Progenitor cell of endocrine pancreas (in vitro differentiated cells): ENCODE measurements around the gene S100Z. TPM values are rescaled to one million over a fixed set of nuclear protein-coding genes. Genes with fewer than 3 reads are reported as not detected.
"Not testable (repeated sequence)": the region's sequence is repeated elsewhere in the genome, so short reads cannot be mapped to it uniquely, and the experiment has no call there.

Source experiments
- DNase-seq: peaks from one replicate; pipeline ENCODE4 v3.0.0; 2021; ENCODE audit warnings: low spot score; ENCODE audit not compliant: unreplicated experiment
- H3K27ac Mint-ChIP-seq: 2 replicates; pipeline ENCODE4 v1.8.0; 2021; ENCODE audit warnings: mild to moderate bottlenecking, moderate library complexity, mixed read lengths
- H3K27me3 Mint-ChIP-seq: 2 replicates; pipeline ENCODE4 v1.8.0; 2021; ENCODE audit warnings: mixed read lengths
- H3K36me3 Mint-ChIP-seq: 2 replicates; pipeline ENCODE4 v1.8.0; 2022; ENCODE audit warnings: mixed read lengths; ENCODE audit not compliant: insufficient read depth
- H3K4me1 Mint-ChIP-seq: 2 replicates; pipeline ENCODE4 v1.8.0; 2021; ENCODE audit warnings: low read depth, mixed read lengths
- H3K4me3 Mint-ChIP-seq: 2 replicates; pipeline ENCODE4 v1.8.0; 2021; ENCODE audit warnings: low read depth, mild to moderate bottlenecking, moderate library complexity, mixed read lengths
- H3K9me3 Mint-ChIP-seq: 2 replicates; pipeline ENCODE4 v1.8.0; 2021; ENCODE audit warnings: low read depth, mixed read lengths
- total RNA-seq: library from RNA; stranded (reverse); gene quantifications from 2 replicates; pipeline ENCODE4 v1.2.1, GENCODE V29; 2021
- TF ChIP-seq, protein P1 (sequence below): fragments of 200-600 bp; sonication (generic); IDR thresholded peaks from one replicate; pipeline ENCODE4 v1.5.0; 2021; ENCODE audit warnings: antibody characterized with exemption, mild to moderate bottlenecking; ENCODE audit not compliant: unreplicated experiment

The S100Z gene
- total RNA-seq, 1 donor from 2014 or later: 1.7 TPM

- DNase-seq: no peak
- Mint-ChIP-seq H3K4me1 (peaks cover 13% of the 10 kb centered on the region), H3K4me3 (no peak overlapping the region), H3K27ac (no peak overlapping the region), H3K9me3 (no peaks in the 10 kb centered on the region), H3K36me3 (no peaks in the 10 kb centered on the region), H3K27me3 (peaks cover 2% of the 10 kb centered on the region)
- TF ChIP-seq, protein P1, sequence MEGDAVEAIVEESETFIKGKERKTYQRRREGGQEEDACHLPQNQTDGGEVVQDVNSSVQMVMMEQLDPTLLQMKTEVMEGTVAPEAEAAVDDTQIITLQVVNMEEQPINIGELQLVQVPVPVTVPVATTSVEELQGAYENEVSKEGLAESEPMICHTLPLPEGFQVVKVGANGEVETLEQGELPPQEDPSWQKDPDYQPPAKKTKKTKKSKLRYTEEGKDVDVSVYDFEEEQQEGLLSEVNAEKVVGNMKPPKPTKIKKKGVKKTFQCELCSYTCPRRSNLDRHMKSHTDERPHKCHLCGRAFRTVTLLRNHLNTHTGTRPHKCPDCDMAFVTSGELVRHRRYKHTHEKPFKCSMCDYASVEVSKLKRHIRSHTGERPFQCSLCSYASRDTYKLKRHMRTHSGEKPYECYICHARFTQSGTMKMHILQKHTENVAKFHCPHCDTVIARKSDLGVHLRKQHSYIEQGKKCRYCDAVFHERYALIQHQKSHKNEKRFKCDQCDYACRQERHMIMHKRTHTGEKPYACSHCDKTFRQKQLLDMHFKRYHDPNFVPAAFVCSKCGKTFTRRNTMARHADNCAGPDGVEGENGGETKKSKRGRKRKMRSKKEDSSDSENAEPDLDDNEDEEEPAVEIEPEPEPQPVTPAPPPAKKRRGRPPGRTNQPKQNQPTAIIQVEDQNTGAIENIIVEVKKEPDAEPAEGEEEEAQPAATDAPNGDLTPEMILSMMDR: no peak
Measured at GRCh38 chr5:76944638-76945037, 94.8 kb downstream of the S100Z start.

DNA sequence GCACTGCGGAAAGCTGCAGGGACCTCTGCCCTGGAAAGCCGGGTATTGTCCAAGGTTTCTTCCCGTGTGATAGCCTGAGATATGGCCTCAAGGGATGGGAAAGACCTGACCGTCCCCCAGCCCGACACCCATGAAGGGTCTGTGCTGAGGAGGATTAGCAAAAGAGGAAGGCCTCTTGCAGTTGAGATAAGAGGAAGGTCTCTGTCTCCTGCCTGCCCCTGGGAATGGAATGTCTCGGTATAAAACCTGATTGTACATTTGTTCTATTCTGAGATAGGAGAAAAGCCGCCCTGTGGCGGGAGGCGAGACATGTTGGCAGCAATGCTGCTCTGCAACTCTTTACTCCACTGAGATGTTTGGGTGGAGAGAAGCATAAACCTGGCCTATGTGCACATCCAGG is 95.4 kb downstream of the S100Z start:
- H3K27me3 Mint-ChIP-seq, H3K4me3 Mint-ChIP-seq, H3K36me3 Mint-ChIP-seq, DNase-seq, H3K9me3 Mint-ChIP-seq, H3K27ac Mint-ChIP-seq: not testable (repeated sequence)
- peaks cover 13% of the 10 kb centered on the region for H3K4me1 Mint-ChIP-seq

- Mint-ChIP-seq H3K36me3 (no peaks in the 10 kb centered on the region), H3K27me3 (peaks cover 11% of the 10 kb centered on the region), H3K9me3 (no peaks in the 10 kb centered on the region), H3K27ac (no peak overlapping the region), H3K4me3 (no peak overlapping the region), H3K4me1 (peaks cover 13% of the 10 kb centered on the region)
- DNase-seq: no peak
- TF ChIP-seq, protein P1: no peak
Measured at GRCh38 chr5:76946090-76946489, 96.3 kb downstream of the S100Z start.

- no peaks in the 10 kb centered on the region for H3K36me3 Mint-ChIP-seq
- H3K9me3 Mint-ChIP-seq: no peaks in the 10 kb centered on the region
- H3K4me3 Mint-ChIP-seq: no peak overlapping the region
- H3K27ac Mint-ChIP-seq: no peak overlapping the region
- peaks cover 21% of the 10 kb centered on the region for H3K27me3 Mint-ChIP-seq
- DNase-seq: no peak
- TF ChIP-seq, protein P1: no peak
- peaks cover 13% of the 10 kb centered on the region for H3K4me1 Mint-ChIP-seq
Measured at GRCh38 chr5:76947082-76947503, 97.3 kb downstream of the S100Z start.

DNA sequence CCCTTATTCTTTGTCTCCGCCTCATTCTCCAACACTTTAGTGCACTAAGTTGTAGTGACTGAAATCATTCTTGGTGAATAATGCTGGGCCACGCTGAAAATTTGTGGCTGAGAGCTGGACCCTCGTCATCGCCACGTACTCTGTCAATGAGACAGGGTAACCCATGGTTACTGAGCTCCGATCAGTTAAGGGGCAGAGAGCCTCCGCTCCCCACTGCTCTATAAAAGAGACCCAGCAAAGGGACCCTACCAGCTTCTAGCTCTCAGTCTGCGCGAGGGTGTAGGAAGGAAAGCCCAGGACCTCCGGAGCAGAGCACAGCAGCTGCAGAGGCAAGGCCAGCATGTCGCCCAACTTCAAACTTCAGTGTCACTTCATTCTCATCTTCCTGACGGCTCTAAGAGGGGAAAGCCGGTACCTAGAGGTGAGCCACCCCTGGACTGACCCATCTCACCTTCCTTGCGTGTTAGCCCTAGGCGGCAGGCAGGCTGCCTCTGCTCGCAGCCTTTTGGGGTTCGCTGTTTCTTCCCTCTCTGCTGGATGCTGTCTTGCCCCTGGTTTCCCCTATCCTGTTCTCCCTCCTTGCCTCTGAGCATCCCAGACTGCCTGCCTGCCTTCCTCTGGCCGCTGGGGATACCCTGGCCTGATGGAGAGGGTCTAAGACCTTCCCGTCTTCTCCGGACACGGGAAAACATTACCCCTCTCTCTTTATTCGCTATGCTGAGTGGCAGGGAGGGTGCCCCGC is 103.2 kb downstream of the S100Z start, which contains the start of gene CRHBP:
CRHBP (plus strand) TSS at position 251 of the 742 bp plus-strand sequence; CDS start at position 341, 90 bp downstream.
- Mint-ChIP-seq H3K4me3 (peak within 1 kb of the TSS; percentile 65), H3K36me3 (no peaks in the 10 kb centered on the region), H3K27ac (no peak within 1 kb of the TSS), H3K27me3 (peaks cover 61% of the 10 kb centered on the region), H3K9me3 (no peaks in the 10 kb centered on the region), H3K4me1 (no peaks in the 10 kb centered on the region)
- TF ChIP-seq, protein P1: no peak
- DNase-seq: no peak
